Medulla oblongata (tissue), 1 donor: ENCODE measurements around the gene ARHGAP21.
A peak's percentile ranks its signal among the peaks of the same experiment; 100 is the strongest.
"Not testable (repeated sequence)": the region's sequence is repeated elsewhere in the genome, so short reads cannot be mapped to it uniquely, and the experiment has no call there.

ENCODE experiments used
- DNase-seq: peaks from one replicate; pipeline ENCODE4 v3.0.0-alpha.2; 2015; ENCODE audit errors: extremely low spot score

ARHGAP21 gene

DNA sequence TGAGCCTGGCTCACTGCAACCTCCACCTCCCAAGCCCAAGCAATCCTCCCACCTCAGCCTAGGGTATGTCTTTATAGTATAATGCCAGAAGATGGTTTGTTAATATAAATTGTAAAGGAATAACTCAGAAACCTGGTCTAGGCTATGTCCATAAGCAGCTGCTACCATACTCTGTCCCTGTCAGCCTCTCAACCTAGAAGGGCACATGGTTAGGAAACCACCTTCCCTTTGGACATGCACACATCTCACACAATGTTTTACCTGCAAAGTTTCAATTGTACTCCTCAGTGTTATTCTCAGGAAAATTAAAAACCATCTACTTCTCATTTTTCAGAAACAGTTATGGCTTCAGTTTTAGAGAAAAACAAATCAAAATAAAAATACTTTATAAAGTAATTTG is 40.1 kb downstream of the ARHGAP21 start:
- no peak for DNase-seq

GRCh38 chr10:24681572-24682088 is 42.1 kb downstream of the ARHGAP21 start:
- DNase-seq, result no peak

GRCh38 chr10:24680647-24681524 is 42.8 kb downstream of the ARHGAP21 start:
- no peak for DNase-seq

DNA sequence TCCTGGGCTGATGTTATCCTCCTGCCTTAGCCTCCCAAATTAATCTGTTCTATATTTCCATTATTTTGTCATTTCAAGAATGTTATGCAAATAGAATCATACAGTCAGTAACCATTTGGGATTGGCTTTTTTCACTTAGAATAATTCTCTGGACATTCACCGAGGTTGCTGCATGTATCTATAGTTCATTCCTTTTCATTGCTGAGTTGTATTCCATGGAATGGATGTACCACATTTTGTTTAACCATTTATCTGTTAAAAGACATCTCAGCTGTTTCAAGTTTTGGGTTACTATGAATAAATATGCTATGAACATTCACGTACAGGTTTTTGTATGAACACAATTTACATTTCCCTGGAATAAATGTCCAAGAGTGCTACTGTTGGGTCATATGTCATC is 44.9 kb downstream of the ARHGAP21 start:
- no peak for DNase-seq

DNA sequence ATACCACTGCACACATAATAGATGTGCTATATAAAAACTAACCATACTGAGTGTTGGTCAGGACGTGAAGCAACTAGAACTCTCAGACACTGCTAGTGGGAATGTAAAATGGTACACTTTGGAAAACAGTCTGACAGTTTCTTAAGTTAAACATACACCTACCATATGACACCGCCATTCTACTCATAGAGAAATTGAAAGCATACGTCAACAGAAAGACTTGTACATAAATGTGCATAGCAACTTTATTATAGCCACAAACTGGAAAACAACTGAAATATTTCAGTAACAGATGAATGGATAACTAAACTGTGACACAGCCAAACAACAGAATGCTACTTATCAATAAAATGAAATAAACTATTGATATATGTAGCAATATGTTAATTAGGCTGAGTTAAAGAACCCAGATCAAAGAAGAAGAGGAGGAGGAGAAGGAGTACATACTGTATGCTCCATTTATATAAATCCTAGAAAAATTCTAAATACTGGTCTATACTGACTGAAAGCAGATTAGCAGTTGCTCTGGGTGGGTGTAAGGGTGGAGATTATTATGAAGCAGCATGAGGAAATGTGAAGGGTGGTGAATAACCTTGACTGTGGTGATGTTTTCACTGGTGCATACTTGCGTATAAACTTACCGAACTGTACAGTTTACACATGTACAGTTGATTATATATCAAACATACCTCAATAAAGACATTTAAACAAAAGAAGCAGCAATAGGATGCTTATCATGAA is 48.6 kb downstream of the ARHGAP21 start:
- DNase-seq, result no peak

- no peak for DNase-seq
These were observed 52.6 kb downstream of the ARHGAP21 start for GRCh38 chr10:24670964-24671670.

GRCh38 chr10:24669285-24669852 is 54.3 kb downstream of the ARHGAP21 start:
- DNase-seq, result no peak

DNA sequence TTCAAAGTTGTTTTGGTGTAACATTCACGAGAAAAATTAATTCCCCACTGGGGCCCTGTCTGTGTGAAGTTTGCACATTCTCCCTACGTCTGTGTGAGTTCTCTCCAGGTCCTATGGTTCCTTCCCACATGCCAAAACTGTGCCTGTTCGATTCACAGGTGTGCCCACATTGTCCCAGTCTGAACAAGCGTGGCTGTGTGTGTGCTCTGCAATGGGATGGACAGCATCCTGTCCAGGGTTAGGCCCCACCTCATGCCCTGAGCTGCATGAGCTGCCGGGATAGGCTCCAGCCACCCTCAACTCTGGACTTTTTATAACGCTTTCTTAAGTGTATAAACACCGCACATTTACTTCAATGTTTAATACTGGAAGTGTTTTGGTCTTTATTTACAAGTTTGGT is 55.4 kb downstream of the ARHGAP21 start:
- DNase-seq, result no peak

- DNase-seq, result no peak
These were observed 58.7 kb downstream of the ARHGAP21 start for GRCh38 chr10:24664991-24665390.

GRCh38 chr10:24661376-24661775 is 62.3 kb downstream of the ARHGAP21 start:
- DNase-seq, result peak; percentile 52

DNA sequence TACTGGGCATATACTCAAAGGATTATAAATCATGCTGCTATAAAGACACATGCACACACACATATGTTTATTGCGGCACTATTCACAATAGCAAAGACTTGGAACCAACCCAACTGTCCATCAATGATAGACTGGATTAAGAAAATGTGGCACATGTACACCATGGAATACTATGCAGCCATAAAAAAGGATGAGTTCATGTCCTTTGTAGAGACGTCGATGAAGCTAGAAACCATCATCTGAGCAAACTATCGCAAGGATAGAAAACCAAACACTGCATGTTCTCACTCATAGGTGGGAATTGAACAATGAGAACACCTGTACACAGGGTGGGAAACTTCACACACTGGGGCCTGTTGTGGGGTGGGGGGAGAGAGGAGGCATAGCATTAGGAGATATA is 65.4 kb downstream of the ARHGAP21 start:
- not testable (repeated sequence) for DNase-seq

DNA sequence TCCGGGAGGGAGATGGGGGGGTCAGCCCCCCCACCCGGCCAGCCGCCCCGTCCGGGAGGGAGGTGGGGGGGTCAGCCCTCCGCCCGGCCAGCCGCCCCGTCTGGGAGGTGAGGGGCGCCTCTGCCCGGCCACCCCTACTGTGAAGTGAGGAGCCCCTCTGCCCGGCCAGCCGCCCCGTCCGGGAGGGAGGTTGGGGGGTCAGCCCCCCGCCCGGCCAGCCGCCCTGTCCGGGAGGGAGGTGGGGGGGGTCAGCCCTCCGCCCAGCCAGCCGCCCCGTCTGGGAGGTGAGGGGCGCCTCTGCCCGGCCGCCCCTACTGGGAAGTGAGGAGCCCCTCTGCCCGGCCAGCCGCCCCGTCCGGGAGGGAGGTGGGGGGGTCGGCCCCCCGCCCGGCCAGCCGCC is 67.4 kb downstream of the ARHGAP21 start:
- DNase-seq, result not testable (repeated sequence)

DNA sequence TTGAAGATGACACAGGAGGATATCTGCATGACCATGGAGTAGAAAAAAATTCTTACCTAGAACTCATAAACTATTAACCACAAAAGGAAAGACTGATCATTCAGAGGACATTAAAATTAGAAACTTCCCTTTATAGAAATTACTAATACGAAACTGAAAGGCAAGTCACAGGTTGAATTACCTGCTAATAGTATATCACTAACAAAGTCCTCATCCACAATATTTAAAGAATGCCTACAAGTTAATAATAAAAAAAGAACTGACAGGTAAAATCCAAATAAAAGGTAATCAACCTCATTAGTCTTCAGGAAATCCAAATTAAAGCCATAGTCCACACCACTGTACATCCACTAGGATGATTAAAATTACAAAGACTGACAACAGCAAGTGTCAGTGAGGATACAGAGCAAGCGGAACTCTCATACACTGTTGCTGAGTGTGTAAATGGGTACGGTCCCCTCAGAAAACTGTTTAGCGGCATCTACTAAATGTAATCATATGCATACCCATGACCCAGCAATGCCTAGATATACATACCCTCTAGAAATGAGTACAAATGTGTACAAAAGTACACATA is 71.2 kb downstream of the ARHGAP21 start:
- DNase-seq, result no peak

- DNase-seq, result no peak
These were observed 71.8 kb downstream of the ARHGAP21 start for GRCh38 chr10:24651923-24652322.

GRCh38 chr10:24650669-24651391 is 72.9 kb downstream of the ARHGAP21 start:
- no peak for DNase-seq

GRCh38 chr10:24645784-24646183 is 77.9 kb downstream of the ARHGAP21 start:
- DNase-seq, result no peak

- no peak for DNase-seq
These were observed 78.7 kb downstream of the ARHGAP21 start for GRCh38 chr10:24645022-24645421.

DNA sequence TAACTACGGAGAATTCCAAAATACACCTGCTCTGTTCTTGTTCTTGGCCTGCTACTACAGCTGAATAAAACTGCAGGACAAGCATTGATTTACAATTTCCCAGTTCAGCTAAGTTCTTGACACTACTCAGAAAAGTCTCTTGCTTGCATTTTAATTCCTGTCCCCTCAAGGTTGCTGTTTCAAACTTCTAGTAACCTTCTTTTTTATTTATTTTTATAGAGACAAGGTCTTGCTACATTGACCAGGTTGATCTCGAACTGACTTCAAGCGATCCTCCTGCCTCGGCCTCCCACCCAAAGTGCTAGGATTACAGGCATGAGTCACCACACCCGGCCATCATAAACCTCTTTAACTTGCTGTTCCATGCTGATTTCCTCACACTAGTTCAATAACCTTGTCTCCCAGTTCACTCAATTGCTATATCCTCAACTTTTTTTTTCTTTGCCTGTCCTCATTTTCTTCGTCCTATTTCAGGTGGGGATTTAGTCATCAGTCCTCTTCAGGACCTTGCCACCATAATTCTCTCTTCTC is 79.9 kb downstream of the ARHGAP21 start:
- DNase-seq, result no peak

- peak; percentile 72 for DNase-seq
These were observed 80.6 kb downstream of the ARHGAP21 start for GRCh38 chr10:24642921-24643678.

DNA sequence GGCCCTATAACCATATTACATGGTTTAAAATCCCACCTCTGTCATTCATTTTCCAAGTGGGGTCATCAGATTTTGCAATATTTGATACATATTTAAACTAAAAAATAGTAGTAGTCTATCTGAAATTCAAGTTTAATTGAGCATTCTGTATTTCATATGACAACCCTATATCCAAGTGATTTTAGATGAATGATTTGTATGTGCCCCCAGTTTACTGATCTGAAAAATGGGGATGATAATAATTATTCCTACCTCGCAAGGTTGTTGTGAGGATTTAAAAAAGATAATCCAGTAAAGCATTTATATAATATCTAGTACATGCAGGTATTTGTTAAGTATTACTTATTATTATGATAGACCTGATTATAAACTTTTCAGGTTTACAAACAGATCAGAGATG is 84.6 kb downstream of the ARHGAP21 start:
- DNase-seq, result no peak
